ENCODE data around the gene PLXNB2. TPM values are rescaled to one million over a fixed set of nuclear protein-coding genes. Genes with fewer than 3 reads are reported as not detected.

Gene PLXNB2
- total RNA-seq, 1 donor from 2014 or later, result 187 TPM

DNA sequence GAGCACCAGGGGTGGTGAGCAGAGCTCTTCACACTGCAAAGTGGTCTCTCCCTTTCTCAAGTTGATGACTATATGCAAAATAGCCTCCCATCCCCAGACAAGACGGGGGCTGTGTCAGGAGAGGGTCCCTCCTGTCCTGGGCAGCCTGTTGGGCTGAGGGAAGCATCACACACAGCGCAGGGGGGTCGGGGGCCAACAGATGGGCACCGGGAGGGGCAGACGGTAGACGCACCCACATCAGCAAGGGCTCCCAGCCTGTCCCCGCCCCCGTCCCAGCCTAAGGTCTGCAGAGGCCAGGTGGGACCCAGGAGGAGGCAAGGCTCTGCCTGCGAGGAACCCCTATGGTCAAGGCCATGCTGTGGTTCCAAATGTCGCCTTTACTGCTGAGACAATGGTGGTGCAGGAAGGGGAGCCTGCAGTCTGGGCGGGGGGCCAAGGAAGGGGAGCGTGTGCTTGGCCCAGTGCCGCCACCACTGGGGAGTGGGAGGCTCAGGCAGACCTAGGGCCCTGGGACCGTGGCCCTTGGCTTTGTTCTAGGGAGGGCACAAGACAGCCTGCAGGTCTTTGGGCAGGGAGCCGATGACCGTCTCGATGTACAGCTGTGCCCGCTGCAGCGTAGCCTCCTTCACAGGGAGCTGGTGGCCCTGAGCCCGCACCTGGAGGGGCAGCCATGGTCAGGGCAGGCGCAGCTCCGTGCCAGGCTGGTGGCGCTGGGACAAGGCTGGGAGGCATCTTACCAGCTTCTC, 4.3 kb upstream of the PLXNB2 start:
- no peak for ATAC-seq
- DNase-seq (ENCODE audit: low spot score), result no peak

DNA sequence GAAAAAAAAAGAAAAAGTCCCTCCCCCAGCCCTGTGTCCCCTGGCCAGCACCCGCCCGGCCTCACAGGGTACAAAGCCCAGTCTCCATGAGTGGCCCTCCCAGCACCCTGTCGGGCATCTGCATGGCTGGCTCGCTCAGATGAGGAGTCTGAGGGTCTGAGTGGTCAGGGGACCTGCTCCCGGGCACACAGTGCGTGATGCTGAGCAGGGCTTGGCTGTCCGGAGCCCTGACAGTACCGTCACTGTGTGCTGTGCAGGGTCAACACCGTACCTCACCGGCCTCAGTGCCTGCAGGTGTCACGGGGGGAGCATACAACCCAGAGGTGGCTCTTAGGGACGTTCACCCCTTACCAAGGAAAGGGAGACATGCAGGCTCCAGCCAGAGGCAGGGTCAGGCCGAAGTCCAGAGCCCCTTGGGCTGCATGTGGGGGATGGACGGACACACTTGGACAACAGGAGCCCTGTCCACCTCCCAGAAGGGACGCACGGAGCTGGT, 3.6 kb upstream of the PLXNB2 start:
- no peak for ATAC-seq
- no peak for DNase-seq (ENCODE audit: low spot score)

DNA sequence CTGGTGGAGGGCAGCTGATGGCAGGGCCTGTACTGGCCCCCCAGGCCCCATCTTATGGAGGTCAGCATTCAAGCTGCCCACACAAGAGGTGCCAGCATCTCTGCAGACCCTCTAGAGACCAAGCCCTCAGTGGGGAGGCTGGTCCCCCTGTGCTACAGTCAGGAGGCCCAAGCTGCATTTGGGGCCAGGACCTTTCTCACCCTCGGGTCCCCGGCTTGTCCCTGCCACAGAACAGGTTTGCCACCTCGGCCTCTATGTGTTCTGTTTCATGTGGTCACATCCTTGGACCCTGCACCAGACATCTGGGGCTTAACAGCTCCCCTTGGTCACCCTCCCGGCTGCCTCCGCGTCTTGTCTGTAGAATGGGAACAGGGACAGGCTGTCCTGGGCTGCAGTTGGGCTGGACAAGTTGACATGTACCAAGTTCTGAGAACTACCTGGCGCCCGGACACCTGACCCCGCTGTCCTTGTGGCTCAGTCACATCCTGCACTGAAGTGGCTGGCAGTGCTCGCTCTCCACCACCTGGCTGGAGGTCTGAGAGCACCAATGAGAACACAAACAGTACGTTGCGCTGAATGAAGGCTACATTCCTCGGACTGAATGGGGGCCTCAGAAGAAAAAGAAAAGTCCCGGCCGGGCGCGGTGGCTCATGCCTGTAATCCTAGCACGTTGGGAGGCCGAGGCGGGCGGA, 2.7 kb upstream of the PLXNB2 start:
- ATAC-seq (no peak), DNase-seq (ENCODE audit: low spot score) (no peak)

DNA sequence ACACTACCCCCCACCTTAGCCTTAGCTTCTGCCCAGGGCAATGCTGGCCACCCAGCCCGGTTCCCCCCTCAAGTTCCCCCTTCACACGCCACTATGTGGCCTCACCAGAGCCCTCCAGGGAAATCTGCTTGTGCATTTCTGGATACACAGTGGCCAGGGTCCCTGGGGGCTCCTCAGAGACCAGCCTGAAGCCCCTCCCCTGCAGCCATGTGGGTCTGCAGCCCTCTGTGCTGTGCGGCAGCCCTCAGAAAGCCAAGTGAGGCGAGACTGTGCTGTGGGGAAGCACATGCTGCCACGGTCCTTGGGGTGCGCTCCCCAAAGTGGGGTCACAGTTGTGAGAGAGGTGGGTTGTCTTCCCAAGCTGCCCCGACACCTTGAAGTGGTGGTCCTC, 2.1 kb upstream of the PLXNB2 start:
- ATAC-seq, result no peak

DNA sequence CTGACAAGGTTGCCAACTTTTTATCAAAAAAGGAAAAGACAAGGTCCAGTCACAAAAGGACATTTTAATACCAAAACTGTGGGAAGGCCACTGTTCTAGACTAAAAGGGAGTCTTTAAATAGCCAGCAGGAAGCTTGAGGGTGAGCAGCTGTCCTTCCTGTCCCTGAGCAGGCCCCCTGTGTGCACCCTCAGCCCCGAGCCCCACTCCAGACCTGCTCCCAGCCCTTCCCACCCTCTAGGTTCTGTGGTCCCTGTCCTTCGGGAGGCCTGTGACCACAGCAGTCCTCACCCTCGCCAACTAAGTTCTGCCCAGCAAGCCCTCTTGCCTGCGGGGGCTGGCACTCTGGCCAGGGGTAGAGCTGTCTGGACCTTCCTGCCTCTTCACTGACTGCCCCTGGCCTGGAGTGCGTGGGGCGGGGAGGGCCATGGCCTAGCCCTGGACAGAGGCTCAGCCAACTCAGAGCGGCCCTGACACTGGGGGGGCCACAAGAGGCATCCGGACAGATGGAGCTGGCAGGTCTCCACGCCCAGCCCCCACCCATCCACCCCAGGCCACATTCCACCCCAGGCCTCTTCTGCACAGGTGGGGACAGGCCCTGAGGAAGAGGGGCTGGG, 1.6 kb upstream of the PLXNB2 start:
- ATAC-seq, result no peak
- DNase-seq (ENCODE audit: low spot score), result no peak

More for the DNA sequence above, 2.1 kb upstream of the PLXNB2 start:
- DNase-seq (ENCODE audit: low spot score), result no peak

DNA sequence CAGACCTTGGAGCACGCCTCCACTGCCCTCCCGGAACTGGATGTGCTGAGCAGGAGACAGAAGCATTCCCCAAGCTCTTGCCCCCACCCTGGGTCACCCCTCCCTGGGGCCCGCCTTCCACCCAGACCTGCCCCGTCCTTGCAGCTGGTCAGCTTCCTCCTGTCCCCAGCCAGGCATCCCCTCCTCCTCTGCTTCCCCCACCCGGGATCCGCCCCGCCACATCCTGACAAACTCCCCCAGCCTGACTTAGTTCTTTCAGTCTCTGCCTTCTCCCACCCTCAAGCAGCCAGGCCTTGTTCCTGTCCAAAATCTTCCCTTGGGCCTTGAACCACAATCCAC, 1.1 kb upstream of the PLXNB2 start:
- peak; percentile 11 for ATAC-seq
- DNase-seq (ENCODE audit: low spot score), result no peak

DNA sequence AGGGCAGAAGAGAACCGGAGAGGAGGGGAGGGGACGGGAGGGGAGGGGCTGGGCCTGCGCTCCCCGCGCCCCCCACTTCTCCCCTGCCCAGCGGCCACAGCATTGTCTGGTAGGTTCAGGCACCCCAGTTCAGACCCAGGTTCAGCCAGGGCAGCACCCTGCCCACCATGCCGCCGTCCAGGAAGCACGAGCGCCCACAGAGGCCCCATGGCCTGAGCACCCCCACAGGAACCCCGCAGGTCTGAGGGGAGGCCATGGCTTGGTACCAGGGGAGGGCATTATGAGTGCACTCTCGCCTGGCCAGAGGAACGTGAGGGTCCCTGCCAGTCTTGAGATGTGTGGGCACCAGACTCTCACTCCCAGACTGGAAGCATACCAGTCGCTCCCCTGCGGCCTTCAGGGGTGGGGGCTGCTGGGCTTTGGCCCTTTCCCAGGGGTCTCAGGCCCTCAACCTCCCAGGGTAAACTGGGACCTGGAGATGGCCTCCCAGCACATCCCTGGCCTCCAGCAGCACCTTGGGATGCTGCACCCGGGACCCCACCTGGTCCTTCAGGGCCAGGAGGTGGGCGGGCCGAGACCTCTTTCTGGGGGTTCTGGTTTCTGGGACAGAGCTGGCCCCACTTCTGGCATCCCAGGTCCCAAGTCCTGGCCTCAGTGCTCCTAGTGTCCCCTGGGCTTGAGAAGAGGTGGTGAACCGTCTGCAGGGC, 597 bp upstream of the PLXNB2 start:
- ATAC-seq (no peak), DNase-seq (ENCODE audit: low spot score) (no peak)

DNA sequence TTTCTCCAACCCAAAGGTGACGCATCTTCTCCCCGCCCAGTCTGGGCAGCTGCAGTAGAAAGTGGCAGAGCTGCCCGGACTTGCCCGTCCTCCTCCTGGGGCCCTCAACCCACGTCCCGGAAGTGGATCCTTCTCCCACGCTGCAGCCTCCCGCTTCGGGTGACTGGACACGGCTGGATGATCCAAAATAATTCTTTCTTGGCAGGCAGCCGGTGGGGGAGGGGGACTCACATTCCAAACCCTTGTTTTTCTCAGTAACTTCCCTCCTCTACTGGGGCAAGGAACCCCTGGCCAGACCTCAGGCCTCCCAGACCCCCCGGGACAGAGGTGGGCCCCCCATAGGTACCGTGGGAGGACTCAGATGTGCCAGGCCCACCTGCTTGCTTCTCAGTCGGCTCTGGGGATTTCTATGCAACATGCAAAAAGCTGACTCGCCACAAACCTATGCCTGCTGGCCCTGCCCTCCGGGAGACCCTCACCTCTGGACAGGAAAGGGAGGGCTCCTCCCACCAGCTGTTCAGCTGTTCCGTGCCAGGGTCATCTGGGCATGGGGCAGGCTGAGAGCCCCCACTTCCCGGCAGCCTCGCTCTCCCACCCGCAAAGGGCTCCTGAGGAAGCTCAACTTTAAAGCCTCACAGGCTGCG, 1.4 kb downstream of the PLXNB2 start:
- DNase-seq (ENCODE audit: low spot score) (peak; percentile 88), ATAC-seq (peak; percentile 66)

DNA sequence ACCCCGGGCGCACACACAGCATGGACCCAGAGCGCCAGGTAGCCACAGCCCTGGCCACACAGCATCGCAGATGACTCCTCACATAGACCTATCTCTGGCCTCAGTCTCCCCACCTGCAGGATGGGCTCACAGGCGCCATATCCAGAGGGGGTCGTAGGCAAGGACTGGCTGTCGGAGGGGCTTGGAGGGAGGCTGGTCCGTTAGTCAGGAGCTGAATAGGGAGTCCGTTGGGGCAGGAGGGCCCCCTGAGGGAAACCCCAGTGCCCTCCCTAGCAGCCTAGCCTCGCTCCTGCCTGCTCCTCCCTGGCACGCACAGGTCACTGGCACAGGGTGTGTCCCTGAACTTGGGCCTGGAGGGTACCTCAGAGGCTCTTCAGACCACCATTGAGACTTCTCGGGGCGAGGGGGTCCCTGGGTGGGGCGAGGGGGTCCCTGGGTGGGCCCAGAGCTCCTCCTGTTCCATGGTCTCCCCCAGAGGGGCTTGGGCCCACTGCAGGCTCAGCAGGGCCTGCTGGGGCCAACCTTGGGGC, 2.0 kb downstream of the PLXNB2 start:
- no peak for DNase-seq (ENCODE audit: low spot score)
- peak; percentile 10 for ATAC-seq

DNA sequence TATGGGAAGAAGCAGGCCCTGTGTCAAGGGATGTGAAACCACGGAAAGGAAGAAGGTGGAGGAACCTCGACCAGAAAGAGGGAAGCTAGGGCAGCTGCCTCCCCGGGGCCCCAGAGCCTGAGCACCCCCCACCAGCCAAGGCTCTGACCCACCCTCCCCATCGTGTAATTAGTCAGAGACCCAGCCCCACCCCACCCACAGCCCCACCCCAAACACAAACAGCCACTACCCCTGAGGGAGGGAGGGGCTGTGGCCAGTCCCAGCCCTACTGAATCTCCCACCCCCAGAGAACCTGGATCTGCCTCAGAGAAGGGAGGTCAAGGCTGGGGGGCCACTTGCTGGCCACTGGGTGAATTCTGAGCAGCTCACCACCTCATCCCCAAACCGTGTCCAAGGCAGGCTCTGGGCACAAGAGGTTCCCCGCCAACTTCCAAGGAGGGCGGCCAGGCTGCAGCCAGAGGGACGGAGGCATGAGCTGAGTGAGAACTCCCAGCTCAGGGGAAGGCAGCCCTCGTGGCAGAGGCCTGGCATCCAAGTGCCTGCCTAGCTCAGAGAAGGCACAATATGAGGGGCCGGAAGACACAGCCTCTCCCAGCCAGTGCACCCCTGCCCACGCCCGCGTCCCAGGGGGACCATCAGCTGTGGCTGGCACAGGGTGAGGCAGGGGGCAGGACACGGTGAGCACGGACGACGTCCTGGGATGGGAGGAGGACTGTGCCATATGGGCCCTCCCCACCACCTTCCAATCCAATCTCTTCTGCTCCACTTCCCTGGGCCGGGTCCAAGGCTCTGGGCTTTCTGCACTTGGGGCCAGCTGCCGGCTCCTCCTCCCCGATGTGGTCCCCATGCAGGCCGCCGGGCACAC, 2.7 kb downstream of the PLXNB2 start:
- ATAC-seq, result no peak
- no peak for DNase-seq (ENCODE audit: low spot score)

DNA sequence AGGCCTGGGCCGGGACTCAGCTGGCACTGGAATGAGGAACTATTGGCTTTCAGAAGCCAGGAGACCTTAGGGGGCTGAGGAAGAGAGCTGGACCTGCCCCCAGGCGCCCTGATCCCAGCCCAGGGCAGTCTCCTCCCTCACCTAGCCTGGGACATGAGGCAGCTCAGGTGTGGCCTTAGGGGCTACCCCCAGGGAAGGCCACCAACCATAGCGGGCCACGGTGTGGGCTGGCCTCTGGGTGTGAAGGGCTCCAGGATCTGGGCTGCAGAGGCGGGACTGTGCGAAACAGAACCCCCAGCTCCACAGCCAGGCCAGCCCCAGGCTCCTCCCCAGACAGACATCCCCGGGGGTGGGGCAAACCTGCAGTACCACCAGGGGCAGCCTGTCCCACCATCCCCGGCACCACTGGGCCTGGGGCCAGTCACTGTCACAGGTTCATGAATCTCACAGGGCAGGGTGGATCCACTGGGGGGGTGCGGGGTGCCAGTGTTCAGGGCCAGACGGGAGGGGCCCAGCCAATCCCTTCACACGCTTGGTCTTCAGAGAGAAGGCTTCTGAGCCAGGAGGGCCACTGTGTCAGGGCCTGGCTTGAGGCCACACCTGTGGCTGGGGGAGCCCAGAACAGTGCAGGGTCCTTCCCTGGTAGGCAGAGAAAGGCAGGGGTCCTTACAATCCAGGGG, 3.5 kb downstream of the PLXNB2 start:
- DNase-seq (ENCODE audit: low spot score), result peak; percentile 71
- ATAC-seq, result peak; percentile 9

DNA sequence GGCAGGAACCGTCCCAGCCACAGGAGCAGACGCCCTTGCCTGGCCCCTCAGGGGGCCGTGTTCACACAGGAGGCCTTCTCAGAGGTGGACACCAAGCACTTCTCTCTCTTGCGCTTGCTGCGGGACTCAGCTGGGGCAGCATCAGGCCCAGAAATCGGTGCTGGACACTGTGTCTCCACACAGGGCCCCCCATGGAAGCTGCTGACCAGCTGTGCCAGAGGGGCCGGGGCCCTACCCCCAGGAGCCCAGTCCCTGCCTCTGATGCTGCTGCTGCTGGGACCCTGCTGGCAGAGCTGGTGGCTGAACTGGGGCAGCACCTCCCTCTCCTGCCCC, 4.0 kb downstream of the PLXNB2 start:
- ATAC-seq (no peak), DNase-seq (ENCODE audit: low spot score) (no peak)

DNA sequence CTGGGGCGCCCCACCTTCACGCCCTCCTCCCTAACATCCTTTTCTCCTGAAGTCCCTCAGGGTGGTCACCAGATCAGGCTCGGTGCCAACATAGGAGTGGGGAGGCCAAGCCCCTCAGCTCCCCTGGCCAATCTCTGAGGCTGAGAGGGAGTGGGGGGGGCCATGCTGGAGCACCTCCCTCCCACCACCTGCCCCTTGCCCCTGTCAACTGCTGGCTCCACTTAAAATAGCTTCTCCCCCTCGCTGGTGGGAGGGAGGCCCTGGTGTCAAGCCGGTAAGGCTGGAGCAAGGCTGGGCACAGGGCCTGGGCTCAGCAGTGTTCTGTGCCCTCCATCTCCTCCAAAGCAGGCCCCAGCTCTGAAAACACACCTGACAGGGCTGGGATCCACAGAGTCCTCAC, 4.9 kb downstream of the PLXNB2 start:
- no peak for ATAC-seq
- no peak for DNase-seq (ENCODE audit: low spot score)

DNA sequence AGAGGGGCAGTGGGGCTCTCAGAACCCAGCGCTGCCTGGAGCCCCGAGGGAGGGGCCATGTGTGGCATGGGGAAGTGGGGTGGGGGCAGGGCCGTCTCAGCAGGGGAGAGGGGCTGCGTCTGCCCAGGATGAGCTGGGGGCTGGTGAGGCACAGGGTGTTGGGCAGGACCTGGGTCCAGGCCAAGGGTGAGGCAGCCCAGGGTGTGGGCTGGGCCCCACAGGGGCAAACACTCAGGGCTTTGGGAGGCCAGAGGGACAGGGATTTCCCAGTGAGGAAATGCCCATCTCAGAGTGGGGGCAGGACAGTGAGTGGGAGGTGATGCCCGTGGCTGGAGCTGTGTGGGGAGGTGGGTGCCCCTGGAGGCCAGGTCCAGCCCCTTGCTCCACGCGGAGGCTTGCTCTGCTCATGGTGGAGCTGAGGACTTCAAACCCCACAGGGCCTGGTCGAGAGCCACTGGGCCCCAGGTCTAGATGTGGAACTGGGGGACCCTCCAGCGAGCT, 5.4 kb downstream of the PLXNB2 start:
- DNase-seq (ENCODE audit: low spot score) (no peak), ATAC-seq (no peak)

DNA sequence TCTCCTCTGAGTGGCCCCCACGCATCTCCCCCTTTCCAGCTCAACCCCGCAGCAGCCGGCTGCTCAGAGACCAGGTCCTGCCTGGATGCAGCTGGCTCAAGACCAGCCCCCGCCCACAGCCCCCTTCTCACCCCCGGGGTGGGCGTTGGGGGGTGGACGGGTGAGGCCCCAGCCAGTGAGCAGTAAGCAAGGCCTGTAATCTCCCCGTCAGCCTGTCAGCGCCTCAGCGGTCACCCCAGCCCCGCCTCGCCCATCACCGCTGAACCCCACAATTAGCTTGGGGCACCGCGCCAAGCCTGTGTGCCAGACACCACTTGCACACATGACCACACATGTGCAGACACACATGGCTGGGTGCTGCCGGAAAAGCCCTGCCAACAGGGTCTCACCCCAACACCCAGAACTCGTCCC, 5.9 kb downstream of the PLXNB2 start:
- no peak for ATAC-seq
- no peak for DNase-seq (ENCODE audit: low spot score)

DNA sequence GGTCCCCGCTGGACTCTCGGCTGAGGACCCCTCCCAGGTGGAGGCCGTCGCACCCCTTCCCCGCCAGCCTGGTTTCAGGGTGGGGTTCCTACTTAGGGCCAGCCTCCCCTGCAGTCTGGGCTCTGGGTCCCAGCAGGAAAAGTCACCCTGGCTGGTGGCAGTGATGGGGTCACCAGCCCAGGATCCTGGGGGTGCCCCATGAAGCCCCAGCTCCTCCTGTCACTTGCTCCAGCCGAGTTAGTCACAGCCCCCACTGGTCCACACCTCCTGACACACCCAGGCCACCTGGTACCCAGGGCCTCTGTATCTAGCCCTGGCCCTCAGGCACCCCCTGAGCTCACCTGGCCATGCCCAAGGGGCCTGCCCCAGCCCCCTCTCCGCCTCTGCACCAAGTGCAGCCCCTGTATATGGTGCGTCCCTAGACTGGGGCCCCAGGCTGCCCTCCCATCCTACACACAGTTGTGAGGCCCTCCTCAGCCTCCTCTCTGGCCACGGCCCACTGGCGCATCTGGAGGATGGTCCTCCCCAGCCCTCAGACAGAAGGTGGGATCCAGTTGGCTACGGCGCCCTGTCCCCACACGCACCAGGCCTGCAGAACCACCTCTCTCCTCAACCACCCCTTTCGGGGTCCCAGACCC, 6.7 kb downstream of the PLXNB2 start:
- DNase-seq (ENCODE audit: low spot score) (no peak), ATAC-seq (no peak)

DNA sequence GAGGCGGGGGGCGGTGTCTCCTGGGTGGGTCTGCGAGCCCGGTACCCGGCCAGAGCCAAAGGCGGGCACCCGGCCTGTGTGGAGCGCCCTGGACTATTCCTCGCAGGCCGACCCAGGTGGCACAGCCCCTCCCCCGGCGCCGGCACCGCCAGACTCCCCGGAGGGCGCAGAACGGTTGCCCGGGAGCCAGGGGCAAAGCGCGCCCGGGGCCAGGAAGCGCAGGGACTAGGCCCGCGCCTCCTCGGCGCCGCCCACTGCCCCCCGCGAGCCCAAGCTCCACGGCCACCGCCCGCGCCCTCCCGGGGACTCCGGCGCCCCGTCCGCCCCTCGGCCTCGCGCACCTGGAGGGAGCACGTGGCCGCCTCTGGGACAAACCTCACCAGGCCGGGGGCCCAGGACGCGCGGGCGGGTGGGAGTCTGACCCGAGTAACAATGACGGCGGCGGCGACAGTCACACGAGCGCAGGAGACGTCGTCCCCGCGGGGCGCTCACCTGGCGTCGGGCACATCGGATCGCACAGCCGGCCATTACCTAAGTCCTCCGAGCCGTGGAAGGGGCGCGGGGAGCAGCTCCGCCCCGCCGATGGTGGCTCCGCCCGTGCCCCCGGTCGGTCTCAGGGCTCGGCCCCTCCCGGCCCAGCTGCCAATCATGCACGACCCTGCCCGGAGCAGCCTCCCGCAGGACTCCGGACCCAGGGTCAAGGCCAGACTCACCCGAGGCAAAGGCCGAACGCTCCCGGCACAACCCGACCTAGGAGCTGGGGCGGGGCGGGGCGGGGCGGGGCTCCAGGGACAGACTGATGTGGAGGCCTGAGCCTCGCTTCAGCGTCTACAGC, 7.4 kb downstream of the PLXNB2 start:
- ATAC-seq (peak; percentile 69), DNase-seq (ENCODE audit: low spot score) (peak; percentile 98)
